Naive B cell (primary cell): Measurements from ENCODE around the gene SRPK1. TPM values are rescaled to one million over a fixed set of nuclear protein-coding genes. Genes with fewer than 3 reads are reported as not detected.

ENCODE experiments used
- ATAC-seq, 2 donors: fragments of 150-1000 bp; cut with Tn5 transposase; 2 replicates each; pipeline ENCODE4 v1.10.0; 2021; ENCODE audit warnings: low read depth in 2 of 2, mild to moderate bottlenecking in 2 of 2, moderate library complexity in 2 of 2
- DNase-seq: peaks from one replicate; pipeline ENCODE4 v3.0.0; 2022
- H3K27ac Mint-ChIP-seq, 6 donors: one replicate each; pipeline ENCODE4 v1.8.0; 2020 to 2022; ENCODE audit warnings: mild to moderate bottlenecking in 6 of 6, mixed read lengths in 6 of 6, moderate library complexity in 5 of 6, inconsistent platforms in 2 of 6
- H3K27me3 Mint-ChIP-seq, 3 donors: one replicate each; pipeline ENCODE4 v1.8.0; 2021 to 2022; ENCODE audit warnings: mixed read lengths in 3 of 3, mild to moderate bottlenecking in 1 of 3
- H3K36me3 Mint-ChIP-seq, 2 donors: one replicate each; pipeline ENCODE4 v1.8.0; 2020 to 2022; ENCODE audit warnings: mixed read lengths in 2 of 2, inconsistent platforms in 1 of 2, mild to moderate bottlenecking in 1 of 2
- H3K4me1 Mint-ChIP-seq, 3 donors: one replicate each; pipeline ENCODE4 v1.8.0; 2020 to 2022; ENCODE audit warnings: mixed read lengths in 3 of 3, inconsistent platforms in 1 of 3, mild to moderate bottlenecking in 1 of 3, moderate library complexity in 1 of 3
- H3K4me3 Mint-ChIP-seq, 8 donors: one replicate each; pipeline ENCODE4 v1.8.0; 2020 to 2022; ENCODE audit warnings: mild to moderate bottlenecking in 8 of 8, mixed read lengths in 8 of 8, moderate library complexity in 8 of 8, inconsistent platforms in 2 of 8
- H3K9me3 Mint-ChIP-seq, 7 donors: one replicate each; pipeline ENCODE4 v1.8.0; 2020 to 2022; ENCODE audit warnings: mixed read lengths in 7 of 7, mild to moderate bottlenecking in 5 of 7, inconsistent platforms in 2 of 7, moderate library complexity in 1 of 7
- polyA plus RNA-seq, 6 donors: library from polyadenylated mRNA; unstranded; fragments of 300-500 nt; fragmentation: Illumina TruSeq; gene quantifications; one replicate each; pipeline ENCODE4 v1.2.3, GENCODE V29; 2021; ENCODE audit warnings: low read depth in 6 of 6

The SRPK1 gene
- polyA plus RNA-seq, 6 donors from 2014 or later = 25.4 to 43.8 (median 37.3) TPM

DNA sequence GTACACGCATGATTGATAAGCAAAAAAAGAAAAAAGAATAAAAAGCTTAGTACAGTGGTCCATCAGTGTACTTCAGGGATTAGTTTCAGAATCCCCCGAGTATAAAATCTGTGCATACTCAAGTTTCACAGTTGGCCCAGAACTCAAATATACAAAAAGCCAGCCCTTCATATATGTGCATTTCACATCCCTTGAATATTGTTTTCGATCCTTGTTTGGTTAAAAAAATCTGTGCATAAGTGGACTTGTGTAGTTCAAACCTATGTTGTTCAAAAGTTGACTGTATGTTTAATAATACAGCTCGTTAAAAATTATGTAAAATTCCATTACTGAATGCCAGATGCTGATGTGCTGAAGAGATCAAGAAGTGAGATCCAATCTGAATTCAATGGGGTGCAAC lies 61.5 kb downstream of the SRPK1 start:
- H3K27me3 Mint-ChIP-seq = no peaks in the 10 kb centered on the region
- no peaks in the 10 kb centered on the region for H3K4me1 Mint-ChIP-seq
- no peak for DNase-seq
- H3K9me3 Mint-ChIP-seq = no peaks in the 10 kb centered on the region
- peaks cover 20 to 45% of the 10 kb centered on the region in 2 donors for H3K36me3 Mint-ChIP-seq
- H3K27ac Mint-ChIP-seq = no peak overlapping the region
- H3K4me3 Mint-ChIP-seq = no peak overlapping the region
- ATAC-seq = no peak

DNA sequence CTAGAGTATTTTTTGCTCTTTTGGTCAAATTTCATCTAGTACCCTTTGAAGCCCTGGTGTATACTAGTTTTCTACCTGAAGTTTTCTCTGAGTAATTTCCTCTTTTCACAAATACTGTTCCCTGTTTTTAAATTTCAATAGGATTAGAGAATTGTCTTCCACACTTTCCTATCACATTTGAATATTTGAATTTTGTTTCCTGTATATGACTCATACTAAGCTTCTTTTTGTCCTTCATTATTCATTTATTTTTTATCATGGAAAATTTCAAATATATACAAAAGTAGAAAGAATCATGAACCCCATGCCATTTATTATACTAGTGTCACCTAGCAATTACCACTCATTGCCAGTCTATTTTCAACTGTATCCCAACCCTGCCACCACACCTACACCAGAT lies 63.0 kb downstream of the SRPK1 start:
- DNase-seq (no peak), ATAC-seq (no peak)
- no peaks in the 10 kb centered on the region for H3K4me1 Mint-ChIP-seq
- H3K9me3 Mint-ChIP-seq = no peaks in the 10 kb centered on the region
- no peak overlapping the region for H3K4me3 Mint-ChIP-seq
- no peak overlapping the region for H3K27ac Mint-ChIP-seq
- no peaks in the 10 kb centered on the region for H3K27me3 Mint-ChIP-seq
- H3K36me3 Mint-ChIP-seq = peaks cover 20 to 39% of the 10 kb centered on the region in 2 donors

DNA sequence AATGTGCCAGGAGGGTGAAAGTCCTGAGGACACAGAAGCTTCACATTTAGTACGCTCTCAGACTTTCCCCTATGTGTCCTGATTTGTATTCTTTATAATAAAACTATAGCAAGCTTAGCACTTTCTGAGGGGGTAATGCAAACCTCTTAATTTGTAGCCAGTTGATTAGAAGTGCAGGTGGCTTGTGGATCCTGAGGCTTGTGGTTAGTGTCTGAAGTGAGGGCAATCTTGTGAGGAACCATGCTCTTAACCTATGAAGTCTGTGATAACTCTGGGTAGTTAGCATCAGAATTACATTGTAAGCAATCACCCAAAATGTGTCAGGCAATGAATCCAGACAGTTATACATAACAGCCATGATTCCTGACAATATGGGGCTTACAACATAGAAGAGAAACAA lies 64.6 kb downstream of the SRPK1 start:
- no peak overlapping the region for H3K27ac Mint-ChIP-seq
- peaks cover 11 to 46% of the 10 kb centered on the region in 2 donors for H3K36me3 Mint-ChIP-seq
- no peaks in the 10 kb centered on the region for H3K9me3 Mint-ChIP-seq
- ATAC-seq (no peak), DNase-seq (no peak)
- H3K4me3 Mint-ChIP-seq = no peak overlapping the region
- H3K4me1 Mint-ChIP-seq = no peaks in the 10 kb centered on the region
- H3K27me3 Mint-ChIP-seq = no peaks in the 10 kb centered on the region

DNA sequence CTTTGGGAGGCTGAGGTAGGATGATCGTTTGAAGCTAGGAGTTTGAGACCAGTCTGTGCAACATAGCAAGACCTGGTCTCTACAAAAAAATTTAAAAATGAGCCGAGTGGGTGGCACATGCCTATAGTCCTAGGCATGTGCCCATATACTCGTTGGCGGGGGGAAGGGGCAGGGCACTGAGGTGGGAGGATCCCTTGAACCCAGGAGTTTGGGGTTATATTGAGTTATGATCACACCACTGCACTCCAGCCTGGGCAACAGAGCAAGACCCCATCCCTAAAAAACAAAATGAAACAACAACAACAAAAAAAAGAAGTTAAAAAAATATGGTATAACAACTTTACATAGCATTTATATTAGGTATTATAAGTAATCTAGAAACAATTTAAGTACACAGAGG lies 67.9 kb downstream of the SRPK1 start:
- ATAC-seq (no peak), DNase-seq (no peak)
- H3K27me3 Mint-ChIP-seq = no peaks in the 10 kb centered on the region
- H3K4me3 Mint-ChIP-seq = no peak overlapping the region
- H3K9me3 Mint-ChIP-seq = peaks cover 0 to 7% (median 4%) of the 10 kb centered on the region in 7 donors
- H3K36me3 Mint-ChIP-seq = peaks cover 15 to 31% of the 10 kb centered on the region in 2 donors
- no peak overlapping the region for H3K27ac Mint-ChIP-seq
- H3K4me1 Mint-ChIP-seq = no peaks in the 10 kb centered on the region

DNA sequence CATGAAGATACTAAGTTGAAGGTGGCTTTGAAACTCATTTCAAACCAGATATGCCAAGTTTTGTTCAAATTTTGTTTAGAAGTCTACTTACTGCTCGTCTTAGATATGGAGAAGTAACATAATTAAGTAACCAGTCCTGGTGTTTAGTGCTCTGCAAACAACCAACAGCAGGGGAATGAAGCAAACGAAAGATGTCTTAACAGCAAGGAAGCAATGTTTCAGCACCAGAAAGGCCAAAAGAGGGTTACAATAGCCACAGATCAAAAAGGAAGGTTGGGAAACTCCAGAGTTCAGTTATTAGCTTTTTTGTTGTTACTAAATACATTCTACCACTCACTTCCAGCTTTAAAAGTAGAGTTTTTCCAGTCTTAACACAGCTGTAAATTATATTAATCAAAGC lies 70.7 kb downstream of the SRPK1 start:
- Mint-ChIP-seq H3K4me1 (no peaks in the 10 kb centered on the region), H3K36me3 (peaks cover 15 to 20% of the 10 kb centered on the region in 2 donors), H3K27ac (no peak overlapping the region), H3K4me3 (no peak overlapping the region), H3K9me3 (peaks cover 0 to 7% (median 4%) of the 10 kb centered on the region in 7 donors), H3K27me3 (no peaks in the 10 kb centered on the region)
- DNase-seq (no peak), ATAC-seq (no peak)

DNA sequence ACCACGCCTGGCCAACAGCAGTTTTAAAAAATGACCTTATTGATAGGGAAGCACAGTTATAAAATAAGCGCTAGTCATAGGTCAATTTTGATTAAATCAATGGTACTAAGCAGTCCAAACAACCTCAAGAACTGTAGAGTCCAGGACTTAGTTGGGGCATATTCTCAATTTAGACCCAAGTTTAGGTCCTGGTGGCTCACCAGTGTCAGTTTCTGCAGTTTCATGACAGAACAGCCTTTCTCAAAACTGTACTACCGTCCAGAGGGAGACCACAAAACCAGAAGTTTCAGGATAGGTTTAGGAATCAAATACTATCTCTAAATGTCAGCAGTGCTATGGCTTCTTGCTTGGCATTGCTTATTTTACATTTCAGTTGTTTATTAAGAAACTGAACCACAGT lies 76.6 kb downstream of the SRPK1 start:
- peaks cover 18% of the 10 kb centered on the region in 2 donors for H3K36me3 Mint-ChIP-seq
- DNase-seq (no peak), ATAC-seq (no peak)
- no peaks in the 10 kb centered on the region for H3K27me3 Mint-ChIP-seq
- H3K27ac Mint-ChIP-seq = no peak overlapping the region
- no peak overlapping the region for H3K4me3 Mint-ChIP-seq
- peaks cover 0 to 7% (median 4%) of the 10 kb centered on the region in 7 donors for H3K9me3 Mint-ChIP-seq
- H3K4me1 Mint-ChIP-seq = no peaks in the 10 kb centered on the region

DNA sequence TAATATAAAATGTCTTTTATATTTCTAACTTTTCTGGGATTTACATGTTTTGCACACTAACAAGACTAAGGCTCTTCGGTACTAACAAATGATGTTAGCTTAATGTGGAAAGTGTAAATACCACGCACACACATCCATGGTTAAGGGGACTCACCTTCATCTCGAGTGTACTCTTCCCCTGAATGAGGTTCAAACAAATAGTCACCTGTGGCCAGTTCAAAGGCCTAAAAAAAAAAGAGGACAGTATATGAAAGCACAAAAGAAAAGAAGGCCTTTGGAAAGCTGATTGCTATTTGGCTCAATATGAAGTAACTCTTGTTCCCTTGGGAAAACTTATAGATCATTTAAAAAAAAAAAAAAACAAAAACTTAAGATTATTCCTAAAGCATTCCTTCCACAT lies 78.5 kb downstream of the SRPK1 start:
- Mint-ChIP-seq H3K4me1 (peaks cover 0 to 4% (median 0%) of the 10 kb centered on the region in 3 donors), H3K27ac (no peak overlapping the region), H3K27me3 (no peaks in the 10 kb centered on the region), H3K9me3 (no peaks in the 10 kb centered on the region), H3K4me3 (no peak overlapping the region), H3K36me3 (peaks cover 17 to 18% of the 10 kb centered on the region in 2 donors)
- DNase-seq = no peak
- no peak for ATAC-seq

DNA sequence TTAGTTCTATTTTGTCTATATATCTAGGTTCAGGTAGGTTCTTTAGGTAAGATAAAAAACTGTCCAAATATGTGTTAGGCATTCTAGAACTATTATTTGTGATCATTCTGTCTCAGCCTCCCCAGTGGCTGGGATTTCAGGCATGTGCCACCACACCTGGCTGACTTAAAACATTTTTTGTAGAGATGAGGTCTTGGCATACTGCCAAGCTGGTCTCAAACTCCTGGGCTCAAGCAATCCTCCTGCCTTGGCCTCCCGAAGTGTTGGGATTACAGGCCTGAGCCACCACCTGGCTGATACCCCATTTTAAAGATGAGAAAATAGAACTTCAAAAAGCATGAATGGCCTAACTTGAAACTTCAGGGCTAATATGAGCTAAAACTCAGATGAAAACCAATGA lies 81.9 kb downstream of the SRPK1 start:
- Mint-ChIP-seq H3K27me3 (no peaks in the 10 kb centered on the region), H3K9me3 (no peaks in the 10 kb centered on the region), H3K36me3 (peaks cover 7 to 23% of the 10 kb centered on the region in 2 donors), H3K4me1 (peaks cover 0 to 4% (median 0%) of the 10 kb centered on the region in 3 donors), H3K4me3 (no peak overlapping the region), H3K27ac (no peak overlapping the region)
- DNase-seq (no peak), ATAC-seq (no peak)

DNA sequence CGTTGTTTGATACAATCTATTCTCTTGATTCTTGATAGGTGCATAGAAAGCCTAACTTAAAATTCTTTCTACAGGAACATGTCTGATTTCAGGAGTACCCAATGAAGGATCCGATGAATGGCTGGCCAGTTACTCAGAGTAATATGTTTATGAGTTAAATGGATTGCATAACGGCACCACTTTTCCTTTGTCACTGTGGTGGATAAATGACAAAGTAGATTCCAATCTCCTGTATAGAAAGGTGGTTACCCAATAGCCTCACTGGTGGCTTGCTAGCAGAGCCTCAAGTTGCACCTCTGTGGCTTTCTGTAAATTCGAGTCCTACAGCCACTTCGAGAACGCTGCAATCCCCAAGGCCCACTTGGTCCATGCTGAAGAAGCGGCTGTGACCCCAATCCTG lies 87.4 kb downstream of the SRPK1 start:
- no peak for ATAC-seq

DNA sequence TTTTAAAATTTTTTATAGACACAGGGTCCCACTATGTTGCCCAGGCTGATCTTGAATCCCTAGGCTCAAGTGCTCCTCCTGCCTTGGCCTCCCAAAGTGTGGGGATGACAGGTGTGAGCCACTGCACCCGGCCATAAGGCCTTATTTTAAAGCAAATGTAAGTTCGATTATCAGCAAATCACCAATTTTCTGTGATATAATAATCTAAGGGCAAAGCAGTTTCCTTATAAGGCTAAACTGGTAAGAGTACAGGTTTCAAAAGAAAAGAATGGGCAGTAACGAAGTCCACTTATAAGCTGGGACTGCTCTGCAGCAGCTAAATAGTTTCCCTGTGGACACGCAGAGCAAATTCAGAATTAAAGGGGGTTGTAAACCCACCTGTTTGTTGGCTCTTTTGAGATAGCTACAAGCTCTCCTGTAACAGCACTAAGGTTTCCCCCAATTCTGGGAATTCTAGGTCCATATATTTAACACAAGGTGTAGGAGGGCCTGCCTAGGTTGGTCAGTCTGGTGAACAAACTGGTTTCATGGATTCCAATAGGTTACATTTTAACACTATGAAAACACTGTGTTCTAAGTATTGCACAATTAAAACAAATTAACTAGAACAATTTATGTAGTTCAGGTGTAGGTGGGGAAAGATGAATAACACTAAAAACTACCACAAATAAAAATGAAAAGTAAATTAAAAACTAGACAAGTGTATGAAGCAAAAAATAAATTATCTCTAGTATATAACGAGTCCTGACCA lies 89.5 kb downstream of the SRPK1 start:
- no peaks in the 10 kb centered on the region for H3K4me1 Mint-ChIP-seq
- ATAC-seq = no peak
- H3K36me3 Mint-ChIP-seq = peaks cover 0 to 6% of the 10 kb centered on the region in 2 donors
- H3K9me3 Mint-ChIP-seq = peaks cover 0 to 3% (median 0%) of the 10 kb centered on the region in 7 donors
- DNase-seq = no peak
- no peak overlapping the region for H3K4me3 Mint-ChIP-seq
- no peaks in the 10 kb centered on the region for H3K27me3 Mint-ChIP-seq
- no peak overlapping the region for H3K27ac Mint-ChIP-seq

More for the DNA sequence above, 87.4 kb downstream of the SRPK1 start:
- Mint-ChIP-seq H3K27me3 (no peaks in the 10 kb centered on the region), H3K4me1 (peaks cover 0 to 4% (median 0%) of the 10 kb centered on the region in 3 donors), H3K27ac (no peak overlapping the region), H3K4me3 (no peak overlapping the region), H3K9me3 (peaks cover 0 to 1% (median 0%) of the 10 kb centered on the region in 7 donors), H3K36me3 (peaks cover 7 to 11% of the 10 kb centered on the region in 2 donors)
- no peak for DNase-seq

DNA sequence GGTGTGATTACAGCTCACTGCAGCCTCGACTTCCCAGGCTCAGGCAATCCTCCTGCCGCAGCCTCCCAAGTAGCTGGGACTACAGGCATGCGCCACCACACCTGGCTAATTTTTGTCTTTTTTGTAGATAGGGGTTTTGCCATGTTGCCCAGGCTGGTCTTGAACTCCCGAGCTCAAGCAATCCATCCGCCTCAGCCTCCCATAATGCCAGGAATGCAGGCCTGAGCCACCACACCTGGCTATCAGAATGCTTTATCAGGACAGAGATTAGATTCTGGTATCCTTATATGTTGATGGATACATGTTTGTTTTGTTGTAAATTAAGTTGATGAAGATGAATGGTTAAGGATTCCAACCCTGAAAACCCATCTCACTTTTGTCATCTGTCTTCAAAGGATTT lies 91.6 kb downstream of the SRPK1 start:
- no peak overlapping the region for H3K27ac Mint-ChIP-seq
- H3K4me3 Mint-ChIP-seq = no peak overlapping the region
- peaks cover 0 to 3% (median 0%) of the 10 kb centered on the region in 7 donors for H3K9me3 Mint-ChIP-seq
- no peaks in the 10 kb centered on the region for H3K36me3 Mint-ChIP-seq
- H3K27me3 Mint-ChIP-seq = no peaks in the 10 kb centered on the region
- DNase-seq (no peak), ATAC-seq (no peak)
- H3K4me1 Mint-ChIP-seq = no peaks in the 10 kb centered on the region

DNA sequence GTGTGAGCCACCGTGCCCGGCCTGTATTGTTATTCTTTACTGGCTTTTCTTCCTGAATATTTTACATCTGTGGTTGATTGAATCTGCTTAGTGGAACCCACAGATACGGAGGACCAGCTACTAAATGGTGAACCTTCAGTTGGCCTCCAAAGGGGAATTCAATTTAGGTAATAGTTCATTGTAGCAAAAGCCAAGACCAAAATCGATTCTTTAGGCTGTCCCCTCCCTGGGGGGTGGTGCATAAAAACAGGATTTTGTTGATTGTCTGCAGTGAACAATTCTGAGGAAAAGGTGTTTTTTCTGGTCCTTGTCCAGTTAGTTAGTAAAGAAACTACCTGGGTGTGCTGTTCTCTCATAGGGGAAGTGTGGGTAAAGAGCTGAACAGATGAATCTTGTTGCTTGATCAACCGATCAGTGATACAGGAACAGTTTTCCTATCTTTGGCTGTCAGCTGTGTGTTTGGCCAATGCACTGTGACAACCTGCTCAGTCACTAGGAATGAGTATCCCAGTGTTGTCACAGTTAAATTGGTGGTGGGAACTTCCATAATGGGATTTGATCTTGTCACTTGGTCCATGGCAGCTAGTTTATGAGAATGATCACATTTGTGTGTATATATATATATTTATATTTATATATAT lies 96.2 kb downstream of the SRPK1 start:
- peaks cover 0 to 3% (median 0%) of the 10 kb centered on the region in 7 donors for H3K9me3 Mint-ChIP-seq

DNA sequence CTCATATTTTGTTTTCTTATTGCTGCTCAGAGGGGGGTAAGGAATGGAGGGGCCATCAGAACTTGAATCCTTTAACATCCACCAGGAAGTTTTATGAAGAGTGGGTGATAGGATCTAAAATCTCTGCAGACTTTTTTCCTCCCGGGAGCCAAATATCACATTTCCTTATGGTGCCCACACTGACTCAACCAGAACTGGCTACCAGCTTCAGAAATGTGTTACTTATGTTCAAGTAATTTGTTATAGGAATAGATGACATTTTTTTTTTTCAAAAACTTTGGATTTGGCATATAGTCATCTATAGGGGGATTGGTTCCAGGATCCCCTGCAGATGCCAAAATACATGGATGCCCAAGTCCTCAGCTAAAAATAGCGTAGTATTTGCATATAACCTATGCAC lies 97.3 kb downstream of the SRPK1 start:
- no peak for DNase-seq
- ATAC-seq = no peak
- Mint-ChIP-seq H3K9me3 (peaks cover 0 to 3% (median 0%) of the 10 kb centered on the region in 7 donors), H3K27ac (no peak overlapping the region), H3K27me3 (peaks cover 0 to 12% (median 4%) of the 10 kb centered on the region in 3 donors), H3K4me1 (peaks cover 0 to 9% (median 0%) of the 10 kb centered on the region in 3 donors), H3K4me3 (peak overlapping the region in 1 of 8 donors; percentile 76), H3K36me3 (no peaks in the 10 kb centered on the region)

More for the DNA sequence above, 96.2 kb downstream of the SRPK1 start:
- Mint-ChIP-seq H3K36me3 (no peaks in the 10 kb centered on the region), H3K27ac (peak overlapping the region in 1 of 6 donors; percentile 8), H3K4me1 (peaks cover 0 to 9% (median 0%) of the 10 kb centered on the region in 3 donors), H3K27me3 (peaks cover 0 to 3% (median 0%) of the 10 kb centered on the region in 3 donors), H3K4me3 (no peak overlapping the region)
- no peak for DNase-seq
- ATAC-seq = no peak

DNA sequence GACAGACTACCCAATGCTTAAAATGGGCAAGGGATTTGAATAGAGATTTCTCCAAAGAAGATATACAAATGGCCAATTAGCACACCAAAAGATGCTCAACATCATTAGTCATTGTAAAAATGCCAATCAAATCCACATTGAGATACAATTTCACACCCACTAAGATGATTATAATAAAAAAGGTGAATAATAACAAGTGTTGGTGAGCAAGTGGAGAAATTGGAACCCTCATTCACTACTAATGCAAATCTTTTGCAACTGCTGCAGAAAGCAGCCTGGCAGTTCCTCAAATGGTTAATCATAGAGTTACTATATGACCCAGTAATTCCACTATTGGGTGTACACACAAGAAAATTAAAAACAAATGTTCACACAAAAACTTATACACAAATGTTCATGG lies 103.4 kb downstream of the SRPK1 start:
- H3K9me3 Mint-ChIP-seq = peaks cover 0 to 18% (median 13%) of the 10 kb centered on the region in 7 donors
- no peak overlapping the region for H3K4me3 Mint-ChIP-seq
- peaks cover 0 to 22% (median 4%) of the 10 kb centered on the region in 3 donors for H3K27me3 Mint-ChIP-seq
- DNase-seq (no peak), ATAC-seq (no peak)
- no peaks in the 10 kb centered on the region for H3K36me3 Mint-ChIP-seq
- peaks cover 0 to 7% (median 0%) of the 10 kb centered on the region in 3 donors for H3K4me1 Mint-ChIP-seq
- H3K27ac Mint-ChIP-seq = no peak overlapping the region
